PC-3 (cell line): Measurements from ENCODE around the gene RAB14.

Source experiments
- EZH2phosphoT487 ChIP-seq: fragments of 300-600 bp; sonication (generic); IDR thresholded peaks from 2 replicates; pipeline ENCODE4 v1.6.1; 2018; ENCODE audit warnings: mild to moderate bottlenecking, antibody characterized with exemption, low read length, borderline replicate concordance
- TF ChIP-seq, protein P1 (sequence below): fragments of 300-600 bp; sonication (generic); conservative IDR thresholded peaks from 2 replicates; pipeline ENCODE4 v1.5.1; 2017; ENCODE audit warnings: antibody characterized with exemption, low read depth, mild to moderate bottlenecking, low read length

DNA sequence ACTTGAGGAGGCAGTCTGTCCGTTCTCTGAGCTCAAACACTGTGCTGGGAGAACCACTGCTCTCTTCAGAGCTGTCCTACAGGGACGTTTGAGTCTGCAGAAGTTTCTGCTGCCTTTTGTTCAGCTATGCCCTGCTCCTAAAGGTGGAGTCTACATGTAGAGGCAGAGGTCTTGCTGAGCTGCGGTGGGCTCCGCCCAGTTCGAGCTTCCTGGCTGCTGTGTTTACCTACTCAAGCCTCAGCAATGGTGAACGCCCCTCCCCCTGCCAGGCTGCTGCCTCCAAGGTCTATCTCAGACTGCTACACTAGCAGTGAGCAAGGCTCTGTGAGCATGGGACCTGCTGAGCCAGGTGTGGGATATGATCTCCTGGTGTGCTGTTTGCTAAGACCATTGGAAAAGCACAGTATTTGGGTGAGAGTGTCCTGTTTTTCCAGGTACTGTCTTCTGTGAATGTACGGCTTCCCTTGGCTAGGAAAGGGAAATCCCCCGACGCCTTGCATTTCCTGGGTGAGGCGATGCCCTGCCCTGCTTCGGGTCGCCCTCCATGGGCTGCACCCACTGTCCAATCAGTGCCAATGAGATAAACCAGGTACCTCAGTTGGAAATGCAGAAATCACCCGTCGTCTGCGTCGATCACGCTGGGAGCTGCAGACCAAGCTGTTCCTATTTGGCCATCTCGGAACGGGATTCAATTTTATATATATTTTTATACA lies 68.4 kb downstream of the RAB14 start:
- TF ChIP-seq, protein P1, sequence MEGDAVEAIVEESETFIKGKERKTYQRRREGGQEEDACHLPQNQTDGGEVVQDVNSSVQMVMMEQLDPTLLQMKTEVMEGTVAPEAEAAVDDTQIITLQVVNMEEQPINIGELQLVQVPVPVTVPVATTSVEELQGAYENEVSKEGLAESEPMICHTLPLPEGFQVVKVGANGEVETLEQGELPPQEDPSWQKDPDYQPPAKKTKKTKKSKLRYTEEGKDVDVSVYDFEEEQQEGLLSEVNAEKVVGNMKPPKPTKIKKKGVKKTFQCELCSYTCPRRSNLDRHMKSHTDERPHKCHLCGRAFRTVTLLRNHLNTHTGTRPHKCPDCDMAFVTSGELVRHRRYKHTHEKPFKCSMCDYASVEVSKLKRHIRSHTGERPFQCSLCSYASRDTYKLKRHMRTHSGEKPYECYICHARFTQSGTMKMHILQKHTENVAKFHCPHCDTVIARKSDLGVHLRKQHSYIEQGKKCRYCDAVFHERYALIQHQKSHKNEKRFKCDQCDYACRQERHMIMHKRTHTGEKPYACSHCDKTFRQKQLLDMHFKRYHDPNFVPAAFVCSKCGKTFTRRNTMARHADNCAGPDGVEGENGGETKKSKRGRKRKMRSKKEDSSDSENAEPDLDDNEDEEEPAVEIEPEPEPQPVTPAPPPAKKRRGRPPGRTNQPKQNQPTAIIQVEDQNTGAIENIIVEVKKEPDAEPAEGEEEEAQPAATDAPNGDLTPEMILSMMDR: no peak
- no peak for TF ChIP-seq EZH2phosphoT487
